ENCODE data around the gene DNAH10.

Gene DNAH10

DNA sequence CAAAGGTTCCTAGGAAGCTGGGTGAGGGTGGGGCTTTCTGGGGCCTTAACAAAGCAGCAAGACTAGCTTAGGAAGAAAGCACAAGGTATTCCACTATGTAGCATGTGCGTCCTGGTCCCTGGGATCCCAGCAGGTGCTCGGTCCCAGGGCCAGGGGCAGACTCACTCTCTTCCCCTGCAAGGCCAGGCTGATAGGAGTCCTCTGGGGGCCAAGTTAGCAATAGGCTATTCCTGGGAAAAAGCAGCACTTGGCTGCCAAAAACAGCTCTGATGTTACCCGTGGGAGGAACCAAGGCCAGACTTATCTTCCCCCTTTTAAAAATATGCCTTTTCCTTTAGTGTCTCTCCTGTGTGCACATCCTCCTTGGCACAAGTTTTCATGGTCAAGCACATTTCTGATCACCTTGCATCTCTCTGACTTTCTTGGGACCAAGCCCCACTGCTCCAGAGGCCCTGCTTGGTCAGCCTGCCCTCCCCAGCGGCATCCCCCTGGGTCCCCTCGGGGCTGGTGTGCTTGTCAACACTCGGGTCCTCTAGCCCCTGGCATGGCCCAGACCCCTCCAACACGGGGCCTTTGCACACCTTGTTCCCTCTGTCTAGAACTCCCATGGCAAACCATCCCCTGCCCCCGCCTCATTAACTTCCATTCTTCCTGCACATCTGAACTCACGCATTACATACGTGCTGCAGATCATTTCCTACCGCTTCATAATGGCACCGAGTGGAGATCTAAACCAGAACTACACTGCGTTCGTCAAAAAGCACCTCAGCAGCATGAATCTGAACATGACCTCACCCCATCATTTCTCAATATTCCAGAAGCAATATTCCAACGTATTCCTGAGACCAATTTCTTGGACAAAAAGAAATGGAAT lies 188.6 kb downstream of the DNAH10 start:
- H4K20me1 ChIP-seq (ENCODE audit: insufficient read depth, low read length): no peaks in the 10 kb centered on the region
- no peak for TF ChIP-seq EZH2 (IDR thresholded peaks at IDR 0.05; ENCODE audit: borderline replicate concordance, low read length)
- TF ChIP-seq, protein P1, sequence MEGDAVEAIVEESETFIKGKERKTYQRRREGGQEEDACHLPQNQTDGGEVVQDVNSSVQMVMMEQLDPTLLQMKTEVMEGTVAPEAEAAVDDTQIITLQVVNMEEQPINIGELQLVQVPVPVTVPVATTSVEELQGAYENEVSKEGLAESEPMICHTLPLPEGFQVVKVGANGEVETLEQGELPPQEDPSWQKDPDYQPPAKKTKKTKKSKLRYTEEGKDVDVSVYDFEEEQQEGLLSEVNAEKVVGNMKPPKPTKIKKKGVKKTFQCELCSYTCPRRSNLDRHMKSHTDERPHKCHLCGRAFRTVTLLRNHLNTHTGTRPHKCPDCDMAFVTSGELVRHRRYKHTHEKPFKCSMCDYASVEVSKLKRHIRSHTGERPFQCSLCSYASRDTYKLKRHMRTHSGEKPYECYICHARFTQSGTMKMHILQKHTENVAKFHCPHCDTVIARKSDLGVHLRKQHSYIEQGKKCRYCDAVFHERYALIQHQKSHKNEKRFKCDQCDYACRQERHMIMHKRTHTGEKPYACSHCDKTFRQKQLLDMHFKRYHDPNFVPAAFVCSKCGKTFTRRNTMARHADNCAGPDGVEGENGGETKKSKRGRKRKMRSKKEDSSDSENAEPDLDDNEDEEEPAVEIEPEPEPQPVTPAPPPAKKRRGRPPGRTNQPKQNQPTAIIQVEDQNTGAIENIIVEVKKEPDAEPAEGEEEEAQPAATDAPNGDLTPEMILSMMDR (IDR thresholded peaks at IDR 0.05; ENCODE audit: low read length): no peak
- H3K9ac ChIP-seq (ENCODE audit: low read length): no peak overlapping the region
- H3K27ac ChIP-seq (ENCODE audit: low read depth, low read length, poor library complexity, severe bottlenecking): no peak overlapping the region
- H3K4me2 ChIP-seq (ENCODE audit: low read length): no peak overlapping the region
- H3K79me2 ChIP-seq (ENCODE audit: insufficient read depth, low read length): no peaks in the 10 kb centered on the region
- no peaks in the 10 kb centered on the region for H3K27me3 ChIP-seq (ENCODE audit: insufficient read depth, low read length)
- H2AFZ ChIP-seq (ENCODE audit: low read length): no peak overlapping the region
- H3K9me2 ChIP-seq (ENCODE audit: low read depth, low read length): no peaks in the 10 kb centered on the region
- H3K4me1 ChIP-seq (ENCODE audit: insufficient read depth, low read length, severe bottlenecking): no peaks in the 10 kb centered on the region
- H3F3A ChIP-seq (ENCODE audit: insufficient read depth, low read length): no peaks in the 10 kb centered on the region
- no peak overlapping the region for H3K4me3 ChIP-seq (ENCODE audit: low read depth, low read length, poor library complexity, severe bottlenecking)
- no peaks in the 10 kb centered on the region for H3K36me3 ChIP-seq (ENCODE audit: insufficient read depth, low read length)
- H3K9me3 ChIP-seq (ENCODE audit: low read length): no peaks in the 10 kb centered on the region

- H3K4me1 ChIP-seq (ENCODE audit: insufficient read depth, low read length, severe bottlenecking): no peaks in the 10 kb centered on the region
- H3K27ac ChIP-seq (ENCODE audit: low read depth, low read length, poor library complexity, severe bottlenecking): no peak overlapping the region
- H3K9me3 ChIP-seq (ENCODE audit: low read length): no peaks in the 10 kb centered on the region
- no peak overlapping the region for H3K4me3 ChIP-seq (ENCODE audit: low read depth, low read length, poor library complexity, severe bottlenecking)
- H3K4me2 ChIP-seq (ENCODE audit: low read length): no peak overlapping the region
- no peaks in the 10 kb centered on the region for H3F3A ChIP-seq (ENCODE audit: insufficient read depth, low read length)
- H3K79me2 ChIP-seq (ENCODE audit: insufficient read depth, low read length): no peaks in the 10 kb centered on the region
- H3K9me2 ChIP-seq (ENCODE audit: low read depth, low read length): no peaks in the 10 kb centered on the region
- no peaks in the 10 kb centered on the region for H4K20me1 ChIP-seq (ENCODE audit: insufficient read depth, low read length)
- H2AFZ ChIP-seq (ENCODE audit: low read length): no peak overlapping the region
- TF ChIP-seq EZH2 (IDR thresholded peaks at IDR 0.05; ENCODE audit: borderline replicate concordance, low read length): no peak
- TF ChIP-seq, protein P1 (IDR thresholded peaks at IDR 0.05; ENCODE audit: low read length): no peak
- no peaks in the 10 kb centered on the region for H3K36me3 ChIP-seq (ENCODE audit: insufficient read depth, low read length)
- H3K9ac ChIP-seq (ENCODE audit: low read length): no peak overlapping the region
- no peaks in the 10 kb centered on the region for H3K27me3 ChIP-seq (ENCODE audit: insufficient read depth, low read length)
Measured at GRCh38 chr12:123951467-123951866, 189.4 kb downstream of the DNAH10 start.

GRCh38 chr12:123952037-123952436 lies 189.9 kb downstream of the DNAH10 start:
- TF ChIP-seq, protein P1 (IDR thresholded peaks at IDR 0.05; ENCODE audit: low read length): no peak
- no peak for TF ChIP-seq EZH2 (IDR thresholded peaks at IDR 0.05; ENCODE audit: borderline replicate concordance, low read length)
- H3K4me1 ChIP-seq (ENCODE audit: insufficient read depth, low read length, severe bottlenecking): no peaks in the 10 kb centered on the region
- H3F3A ChIP-seq (ENCODE audit: insufficient read depth, low read length): no peaks in the 10 kb centered on the region
- H4K20me1 ChIP-seq (ENCODE audit: insufficient read depth, low read length): no peaks in the 10 kb centered on the region
- H3K9ac ChIP-seq (ENCODE audit: low read length): no peak overlapping the region
- no peaks in the 10 kb centered on the region for H3K9me2 ChIP-seq (ENCODE audit: low read depth, low read length)
- H3K36me3 ChIP-seq (ENCODE audit: insufficient read depth, low read length): no peaks in the 10 kb centered on the region
- no peak overlapping the region for H3K4me2 ChIP-seq (ENCODE audit: low read length)
- H3K9me3 ChIP-seq (ENCODE audit: low read length): no peaks in the 10 kb centered on the region
- no peaks in the 10 kb centered on the region for H3K79me2 ChIP-seq (ENCODE audit: insufficient read depth, low read length)
- no peak overlapping the region for H3K4me3 ChIP-seq (ENCODE audit: low read depth, low read length, poor library complexity, severe bottlenecking)
- no peaks in the 10 kb centered on the region for H3K27me3 ChIP-seq (ENCODE audit: insufficient read depth, low read length)
- H2AFZ ChIP-seq (ENCODE audit: low read length): no peak overlapping the region
- no peak overlapping the region for H3K27ac ChIP-seq (ENCODE audit: low read depth, low read length, poor library complexity, severe bottlenecking)
